AG04449 (cell line): ENCODE measurements around the gene OVCH2.

Source experiments
- CTCF ChIA-PET: fragments of 350-600 bp; formaldehyde crosslinking; extraction: SDS; loops from one replicate; lab custom pipeline; 2021; ENCODE audit warnings: antibody characterized with exemption; lab: Yijun Ruan, JAX
- POLR2A ChIA-PET: fragments of 400-600, 350-600 bp; formaldehyde crosslinking; extraction: SDS; loops from one replicate; lab custom pipeline; 2020; ENCODE audit warnings: antibody characterized with exemption, inconsistent platforms; lab: Yijun Ruan, JAX
- DNase-seq: peaks from one replicate; pipeline ENCODE4 v3.0.0-alpha.2; 2010; ENCODE audit warnings: low read depth, low spot score
- H3K4me3 ChIP-seq: 2 replicates; pipeline ENCODE4 v1.5.1; 2011; ENCODE audit warnings: low read depth, mild to moderate bottlenecking, control low read depth, low read length
- CTCF ChIP-seq: IDR thresholded peaks from one replicate; pipeline ENCODE4 v1.5.1; 2011; ENCODE audit warnings: mild to moderate bottlenecking, moderate library complexity, low read length, control low read depth, inconsistent platforms; ENCODE audit not compliant: insufficient read depth; ENCODE audit errors: missing control alignments

Gene OVCH2

GRCh38 chr11:7642747-7643146 is 63.5 kb downstream of the OVCH2 start:
- ChIA-PET CTCF (interaction anchor here (0.8 to 1.5 kb wide), 4 partner anchors 10 to 65 kb away, joined by 3 to 5 read pairs (median 3); no protein-coding TSS in a partner anchor), POLR2A (no interaction called here)
- DNase-seq = no peak
- TF ChIP-seq CTCF = no peak
- no peak overlapping the region for H3K4me3 ChIP-seq

- DNase-seq = no peak
- TF ChIP-seq CTCF = no peak
- H3K4me3 ChIP-seq = no peak overlapping the region
- ChIA-PET POLR2A (no interaction called here), CTCF (interaction anchor here (5.3 kb wide), 1 partner anchor 69 kb away, joined by 34 read pairs; no protein-coding TSS in a partner anchor)
Measured at GRCh38 chr11:7640816-7641215, 65.5 kb downstream of the OVCH2 start.

- TF ChIP-seq CTCF = no peak
- H3K4me3 ChIP-seq = no peak overlapping the region
- no peak for DNase-seq
- ChIA-PET POLR2A (no interaction called here), CTCF (interaction anchor here (5.3 kb wide), 1 partner anchor 67 kb away, joined by 34 read pairs; no protein-coding TSS in a partner anchor)
Measured at GRCh38 chr11:7639643-7640025, 66.6 kb downstream of the OVCH2 start.
